ENCODE data around the gene TLR9.

GRCh38 chr3:52186729-52187128 lies 38.7 kb downstream of the TLR9 start:
- TF ChIP-seq CTCF (IDR thresholded peaks at IDR 0.05; ENCODE audit: borderline replicate concordance, extremely low read depth, low read length, poor library complexity, severe bottlenecking) (no peak), EZH2 (IDR thresholded peaks at IDR 0.05; ENCODE audit: borderline replicate concordance, low read depth, low read length, severe bottlenecking) (no peak)

Measured in DND-41 (cell line).